Endothelial cell of umbilical vein (primary cell): Measurements from ENCODE around the gene NAP1L4.
"Not testable (repeated sequence)": the region's sequence is repeated elsewhere in the genome, so short reads cannot be mapped to it uniquely, and the experiment has no call there.

ENCODE experiments used
- CTCF ChIP-seq, 2 donors: IDR thresholded peaks; 1 replicate in 1 of 2; 2 replicates in 1 of 2; pipeline ENCODE4 v1.5.1; 2011; ENCODE audit warnings: low read length in 2 of 2, mild to moderate bottlenecking in 2 of 2, moderate library complexity in 2 of 2, control low read depth in 1 of 2, inconsistent platforms in 1 of 2, low read depth in 1 of 2; ENCODE audit not compliant: insufficient read depth in 1 of 2; ENCODE audit errors: extremely low read depth in 1 of 2
- EZH2 ChIP-seq: IDR thresholded peaks from 2 replicates; pipeline ENCODE4 v1.6.1; 2012; ENCODE audit warnings: borderline replicate concordance, low read depth, mild to moderate bottlenecking, moderate library complexity, low read length, inconsistent platforms; ENCODE audit not compliant: severe bottlenecking
- FOS ChIP-seq: IDR thresholded peaks from 2 replicates; pipeline ENCODE4 v1.6.1; 2011; ENCODE audit warnings: mild to moderate bottlenecking, low read length, moderate library complexity, borderline replicate concordance; ENCODE audit not compliant: insufficient read depth
- GATA2 ChIP-seq: IDR thresholded peaks from 2 replicates; pipeline ENCODE4 v1.7.0; 2011; ENCODE audit warnings: low read depth, mild to moderate bottlenecking, moderate library complexity, mixed read lengths, low read length; ENCODE audit not compliant: insufficient read length, insufficient read depth
- JUN ChIP-seq: IDR thresholded peaks from 2 replicates; pipeline ENCODE4 v1.6.1; 2011; ENCODE audit warnings: borderline replicate concordance, low read depth; ENCODE audit not compliant: insufficient read length, insufficient read depth
- MYC ChIP-seq: IDR thresholded peaks from one replicate; pipeline ENCODE4 v1.6.1; 2011; ENCODE audit warnings: mild to moderate bottlenecking, low read depth, low read length
- POLR2A ChIP-seq: IDR thresholded peaks from 2 replicates; pipeline ENCODE4 v1.6.1; 2012; ENCODE audit warnings: low read depth, mild to moderate bottlenecking, control low read depth, low read length
- POLR2AphosphoS5 ChIP-seq: IDR thresholded peaks from 2 replicates; pipeline ENCODE4 v1.6.1; 2012; ENCODE audit warnings: low read depth, mild to moderate bottlenecking, control low read depth, low read length, moderate library complexity; ENCODE audit not compliant: insufficient read depth
- TF ChIP-seq, protein P1 (sequence below): IDR thresholded peaks from 2 replicates; pipeline ENCODE4 v1.6.1; 2011; ENCODE audit not compliant: insufficient read depth, insufficient read length

DNA sequence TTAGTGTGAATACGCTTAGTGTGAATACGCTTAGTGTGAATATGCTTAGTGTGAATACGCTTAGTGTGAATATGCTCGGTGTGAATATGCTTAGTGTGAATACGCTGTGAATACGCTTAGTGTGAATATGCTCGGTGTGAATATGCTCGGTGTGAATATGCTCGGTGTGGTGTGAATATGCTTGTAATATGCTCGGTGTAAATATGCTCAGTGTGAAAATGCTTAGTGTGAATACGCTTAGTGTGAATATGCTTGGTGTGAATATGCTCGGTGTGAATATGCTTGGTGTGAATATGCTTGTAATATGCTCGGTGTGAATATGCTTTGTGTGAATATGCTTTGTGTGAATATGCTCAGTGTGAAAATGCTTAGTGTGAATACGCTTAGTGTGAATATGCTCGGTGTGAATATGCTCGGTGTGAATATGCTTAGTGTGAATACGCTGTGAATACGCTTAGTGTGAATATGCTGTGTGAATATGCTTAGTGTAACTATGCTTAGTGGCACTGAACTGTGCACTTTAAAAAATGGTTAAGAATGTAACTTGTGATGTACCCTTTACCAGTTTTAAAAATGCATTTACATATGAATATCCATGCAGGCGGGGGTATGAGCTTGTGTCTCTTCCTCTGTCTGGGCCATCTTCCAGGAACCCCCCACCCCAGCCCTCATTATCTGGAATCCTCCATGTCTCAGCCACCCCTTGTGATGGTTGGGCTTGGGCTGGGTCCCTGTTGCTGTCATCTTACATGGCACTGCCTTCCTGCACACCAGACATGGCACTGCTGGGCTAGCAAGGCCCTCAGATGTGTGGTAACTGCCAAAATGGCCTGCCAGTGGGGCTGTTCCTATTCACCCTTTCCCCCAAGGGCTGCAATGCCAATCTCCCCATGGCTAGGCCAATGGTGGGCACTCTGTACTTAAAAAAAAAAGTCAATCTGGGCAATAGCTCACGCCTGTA lies 53.4 kb downstream of the NAP1L4 start:
- TF ChIP-seq POLR2A; CTCF (IDR thresholded peaks at IDR 0.05; ENCODE audit: extremely low read depth in 1 of 2, insufficient read depth in 1 of 2, low read depth in 1 of 2, low read length in 2 of 2); MYC; FOS; EZH2; JUN; POLR2AphosphoS5; GATA2: not testable (repeated sequence)
- TF ChIP-seq, protein P1, sequence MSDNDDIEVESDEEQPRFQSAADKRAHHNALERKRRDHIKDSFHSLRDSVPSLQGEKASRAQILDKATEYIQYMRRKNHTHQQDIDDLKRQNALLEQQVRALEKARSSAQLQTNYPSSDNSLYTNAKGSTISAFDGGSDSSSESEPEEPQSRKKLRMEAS, result not testable (repeated sequence)
